IMR-90 (cell line): ENCODE measurements around the gene EPOP. TPM values are rescaled to one million over a fixed set of nuclear protein-coding genes. Genes with fewer than 3 reads are reported as not detected.

ENCODE experiments used
- ATAC-seq: fragments of 200-7000 bp; cut with Tn5 transposase; 2 replicates; pipeline ENCODE4 v1.9.1; 2020; ENCODE audit warnings: low read depth, mild to moderate bottlenecking, moderate library complexity
- BruUV-seq: library from RNA; stranded (reverse); fragments of 400-500 nt; replicated peaks from 2 replicates; lab custom pipeline; 2021; lab: Mats Ljungman, UMichigan
- CTCF ChIA-PET: fragments of 300-600 bp; formaldehyde crosslinking; extraction: SDS; loops from one replicate; lab custom pipeline; 2021; ENCODE audit warnings: antibody characterized with exemption; lab: Yijun Ruan, JAX
- POLR2A ChIA-PET: fragments of 300-600 bp; sonication (Branson Sonifier 250); formaldehyde crosslinking; loops from one replicate; lab custom pipeline; 2022; ENCODE audit warnings: antibody characterized with exemption; ENCODE audit not compliant: unreplicated experiment; lab: Charles Lee
- DNase-seq: peaks from one replicate; pipeline ENCODE4 v3.0.0; 2013
- H2AFZ ChIP-seq: replicated peaks from 2 replicates; pipeline ENCODE3; 2013; ENCODE audit warnings: low read length, mild to moderate bottlenecking; ENCODE audit not compliant: poor library complexity
- H2AK5ac ChIP-seq: 2 replicates; pipeline ENCODE4 v1.6.1; 2013; ENCODE audit warnings: low read depth, low read length, inconsistent platforms
- H2AK9ac ChIP-seq: replicated peaks from 2 replicates; pipeline ENCODE3; 2013; ENCODE audit warnings: mild to moderate bottlenecking, low read depth, low read length, moderate library complexity; ENCODE audit not compliant: poor library complexity
- H2BK120ac ChIP-seq: 2 replicates; pipeline ENCODE4 v1.6.1; 2013; ENCODE audit warnings: low read depth, low read length, inconsistent platforms
- H2BK15ac ChIP-seq: 3 replicates; pipeline ENCODE4 v1.6.1; 2013; ENCODE audit warnings: low read depth, low read length, inconsistent platforms
- H2BK20ac ChIP-seq: 2 replicates; pipeline ENCODE4 v1.6.1; 2013; ENCODE audit warnings: low read depth, mild to moderate bottlenecking, inconsistent platforms, low read length, moderate library complexity
- H2BK5ac ChIP-seq: 2 replicates; pipeline ENCODE4 v1.6.1; 2013; ENCODE audit warnings: mild to moderate bottlenecking, low read depth, low read length, inconsistent platforms; ENCODE audit not compliant: poor library complexity, severe bottlenecking
- H3K14ac ChIP-seq: replicated peaks from 2 replicates; pipeline ENCODE4 v1.6.1; 2013; ENCODE audit warnings: low read depth, low read length, inconsistent platforms
- H3K18ac ChIP-seq: 2 replicates; pipeline ENCODE4 v1.6.1; 2013; ENCODE audit warnings: low read depth, low read length, control low read depth
- H3K23ac ChIP-seq: 2 replicates; pipeline ENCODE4 v1.6.1; 2013; ENCODE audit warnings: low read depth, low read length, inconsistent platforms
- H3K27ac ChIP-seq: 2 replicates; pipeline ENCODE4 v1.5.1; 2013; ENCODE audit warnings: mild to moderate bottlenecking, control low read depth, low read length; ENCODE audit not compliant: insufficient read depth
- H3K27me3 ChIP-seq: 2 replicates; pipeline ENCODE4 v1.6.1; 2013; ENCODE audit warnings: low read length; ENCODE audit not compliant: control insufficient read depth, insufficient read depth
- H3K36me3 ChIP-seq: 2 replicates; pipeline ENCODE4 v1.6.1; 2013; ENCODE audit warnings: low read length, mixed read lengths; ENCODE audit not compliant: control insufficient read depth, insufficient read depth
- H3K4ac ChIP-seq: 2 replicates; pipeline ENCODE4 v1.6.1; 2013; ENCODE audit warnings: low read depth, low read length, inconsistent platforms
- H3K4me1 ChIP-seq: 2 replicates; pipeline ENCODE4 v1.6.1; 2013; ENCODE audit warnings: low read length, mixed read lengths; ENCODE audit not compliant: control insufficient read depth, insufficient read depth
- H3K4me2 ChIP-seq: 2 replicates; pipeline ENCODE4 v1.6.1; 2013; ENCODE audit warnings: low read depth, mild to moderate bottlenecking, control low read depth, low read length, moderate library complexity
- H3K4me3 ChIP-seq: 2 replicates; pipeline ENCODE4 v1.5.1; 2013; ENCODE audit warnings: low read depth, mild to moderate bottlenecking, control low read depth, low read length, moderate library complexity; ENCODE audit not compliant: insufficient read depth
- H3K56ac ChIP-seq: 2 replicates; pipeline ENCODE4 v1.6.1; 2013; ENCODE audit warnings: low read length, inconsistent platforms; ENCODE audit not compliant: insufficient read depth; ENCODE audit errors: extremely low read depth
- H3K79me1 ChIP-seq, 2 experiments: 2 replicates each; pipeline ENCODE4 v1.6.1; 2013; ENCODE audit warnings: low read length in 2 of 2, inconsistent platforms in 1 of 2, low read depth in 1 of 2
- H3K9ac ChIP-seq: 2 replicates; pipeline ENCODE4 v1.6.1; 2013; ENCODE audit warnings: low read depth, low read length, control low read depth
- H3K9me1 ChIP-seq: 2 replicates; pipeline ENCODE4 v1.6.1; 2013; ENCODE audit warnings: low read length, inconsistent platforms; ENCODE audit not compliant: insufficient read depth
- H3K9me3 ChIP-seq: 2 replicates; pipeline ENCODE4 v1.6.1; 2013; ENCODE audit warnings: low read length; ENCODE audit not compliant: control insufficient read depth, insufficient read depth
- H4K20me1 ChIP-seq: 2 replicates; pipeline ENCODE4 v1.6.1; 2013; ENCODE audit warnings: low read length, inconsistent platforms; ENCODE audit not compliant: insufficient read depth
- H4K5ac ChIP-seq: 2 replicates; pipeline ENCODE4 v1.6.1; 2013; ENCODE audit warnings: mild to moderate bottlenecking, low read depth, low read length, control low read depth
- H4K8ac ChIP-seq, 2 experiments: 2 replicates each; pipeline ENCODE4 v1.6.1; 2013; ENCODE audit warnings: low read depth in 2 of 2, low read length in 2 of 2, control low read depth in 1 of 2, inconsistent platforms in 1 of 2
- H4K91ac ChIP-seq: 2 replicates; pipeline ENCODE4 v1.6.1; 2013; ENCODE audit warnings: low read depth, low read length, inconsistent platforms; ENCODE audit not compliant: insufficient read depth
- BHLHE40 ChIP-seq: fragments of 150-350 bp; IDR thresholded peaks from 2 replicates; pipeline ENCODE4 v1.6.1; 2016; ENCODE audit warnings: mild to moderate bottlenecking, low read depth, low read length
- CEBPB ChIP-seq: IDR thresholded peaks from 2 replicates; pipeline ENCODE4 v1.6.1; 2012; ENCODE audit warnings: low read depth, low read length, improper control_type of control experiment
- MAFK ChIP-seq: IDR thresholded peaks from 2 replicates; pipeline ENCODE4 v1.6.1; 2012; ENCODE audit warnings: low read depth, low read length, improper control_type of control experiment
- MXI1 ChIP-seq: IDR thresholded peaks from 2 replicates; pipeline ENCODE4 v1.6.1; 2012; ENCODE audit warnings: low read depth, mild to moderate bottlenecking, low read length, moderate library complexity, borderline replicate concordance
- NFE2L2 ChIP-seq: fragments of 150-350 bp; IDR thresholded peaks from 2 replicates; pipeline ENCODE4 v1.6.1; 2016; ENCODE audit warnings: low read depth, mild to moderate bottlenecking, low read length
- RFX5 ChIP-seq: IDR thresholded peaks from 2 replicates; pipeline ENCODE4 v1.8.0; 2012; ENCODE audit warnings: low read depth, mild to moderate bottlenecking, low read length, moderate library complexity
- SMC3 ChIP-seq: fragments of 150-350 bp; IDR thresholded peaks from 2 replicates; pipeline ENCODE4 v1.6.1; 2016; ENCODE audit warnings: low read depth, mild to moderate bottlenecking, antibody characterized with exemption, low read length, moderate library complexity
- WGBS, 2 experiments: methylation state at CpG; one replicate each; pipeline versions ENCODE4 v1.1.5 to v1.1.7; 2013; ENCODE audit warnings: missing lambda C conversion rate in 2 of 2; ENCODE audit not compliant: insufficient read length in 1 of 2; ENCODE audit errors: extremely low coverage in 2 of 2; 5-methylcytosine and 5-hydroxymethylcytosine counted together
- dilution Hi-C: fragments of 300-500 bp; cut with HindIII; formaldehyde crosslinking; loops from one replicate; pipeline ENCODE4 v1.14.3; 2018; ENCODE audit warnings: low sequenced_read_pairs; ENCODE audit not compliant: unreplicated experiment
- in situ Hi-C: fragments of 300-500 bp; cut with MboI; formaldehyde crosslinking; loops from 3 replicates; pipeline ENCODE4 v1.14.3; 2019; ENCODE audit warnings: low sequenced_read_pairs, inconsistent platforms, mixed read lengths
- intact Hi-C: fragments of 100-400 bp; cut with micrococcal nuclease; formaldehyde crosslinking; loops from 2 replicates; pipeline ENCODE4 v1.10.0; 2022
- polyA plus RNA-seq, 3 experiments: library from polyadenylated mRNA; depleted of rRNA; stranded (reverse); fragments of >200 nt; gene quantifications; 2 replicates each; pipeline ENCODE4 v1.2.3, GENCODE V29; 2012; ENCODE audit warnings: low replicate concordance in 1 of 3
- total RNA-seq: library from RNA; depleted of rRNA; stranded (reverse); fragments of >200 nt; gene quantifications from 2 replicates; pipeline ENCODE4 v1.2.3, GENCODE V29; 2012
- TF ChIP-seq, protein P1 (sequence below): fragments of 150-350 bp; IDR thresholded peaks from 2 replicates; pipeline ENCODE4 v1.6.1; 2016; ENCODE audit warnings: low read depth, mild to moderate bottlenecking, low read length, moderate library complexity, borderline replicate concordance

EPOP gene
- total and polyA plus RNA-seq, 2 of the 4 experiments (the other 2 are of a cell fraction): 0.36 to 0.82 TPM

DNA sequence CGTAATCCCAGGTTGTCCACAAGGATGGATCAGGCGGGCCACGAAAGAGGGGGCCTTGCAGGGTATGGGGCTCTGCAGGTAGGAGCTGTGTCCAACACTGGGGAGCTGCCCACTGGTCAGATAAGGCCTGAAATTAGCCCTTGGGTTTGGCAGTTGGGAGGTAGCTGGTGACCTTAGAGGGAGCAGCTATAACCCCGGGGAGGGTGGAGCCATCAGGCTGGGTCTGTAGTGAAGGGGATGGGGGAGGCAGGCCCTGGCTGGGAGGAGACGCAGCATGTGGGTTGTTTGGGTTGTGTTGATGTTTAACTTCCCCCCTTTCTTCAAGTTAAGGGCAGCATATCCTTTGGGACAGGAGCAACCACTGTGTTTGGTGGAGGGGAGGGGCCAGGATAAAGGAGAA is 36.2 kb upstream of the EPOP start:
- WGBS, 2 experiments: 94% methylated on average over 2 of the region's 5 CpGs; no CpG with 5 or more reads in 1 of the 2 experiments
- Histone ChIP-seq H3K9me3 (no peaks in the 10 kb centered on the region), H3K27me3 (no peaks in the 10 kb centered on the region), H3K18ac (no peak overlapping the region), H2AK5ac (no peak overlapping the region), H3K4me3 (no peak overlapping the region), H2AK9ac (no peak overlapping the region), H4K5ac (no peak overlapping the region), H2AFZ (no peak overlapping the region), H4K8ac (no peak overlapping the region), H3K79me1 (peaks cover 17 to 42% of the 10 kb centered on the region in 2 experiments; a peak in 3 of 4 replicates), H3K56ac (no peak overlapping the region), H2BK15ac (no peak overlapping the region), H2BK120ac (no peak overlapping the region), H4K20me1 (peaks cover 27% of the 10 kb centered on the region; the same call in 1 of the 2 replicates), H3K9ac (no peak overlapping the region), H4K91ac (no peak overlapping the region), H3K9me1 (peaks cover 3% of the 10 kb centered on the region; the same call in 1 of the 2 replicates), H2BK20ac (no peak overlapping the region), H3K27ac (no peak overlapping the region), H3K36me3 (peaks cover 58% of the 10 kb centered on the region), H3K4me1 (peaks cover 4% of the 10 kb centered on the region; the same call in 1 of the 2 replicates), H2BK5ac (no peak overlapping the region), H3K23ac (no peak overlapping the region), H3K14ac (no peak overlapping the region), H3K4ac (no peak overlapping the region), H3K4me2 (no peak overlapping the region)
- no peak for TF ChIP-seq NFE2L2
- no peak for TF ChIP-seq MAFK
- TF ChIP-seq SMC3: no peak
- TF ChIP-seq MXI1: no peak
- TF ChIP-seq RFX5: no peak
- no peak for TF ChIP-seq BHLHE40
- TF ChIP-seq CEBPB: no peak
- TF ChIP-seq, protein P1, sequence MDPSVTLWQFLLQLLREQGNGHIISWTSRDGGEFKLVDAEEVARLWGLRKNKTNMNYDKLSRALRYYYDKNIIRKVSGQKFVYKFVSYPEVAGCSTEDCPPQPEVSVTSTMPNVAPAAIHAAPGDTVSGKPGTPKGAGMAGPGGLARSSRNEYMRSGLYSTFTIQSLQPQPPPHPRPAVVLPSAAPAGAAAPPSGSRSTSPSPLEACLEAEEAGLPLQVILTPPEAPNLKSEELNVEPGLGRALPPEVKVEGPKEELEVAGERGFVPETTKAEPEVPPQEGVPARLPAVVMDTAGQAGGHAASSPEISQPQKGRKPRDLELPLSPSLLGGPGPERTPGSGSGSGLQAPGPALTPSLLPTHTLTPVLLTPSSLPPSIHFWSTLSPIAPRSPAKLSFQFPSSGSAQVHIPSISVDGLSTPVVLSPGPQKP: no peak
- BruUV-seq: no TSS peak
- dilution Hi-C loops: no loop called here
- POLR2A ChIA-PET: no interaction called here
- ATAC-seq (no peak), DNase-seq (no peak)
- CTCF ChIA-PET: no interaction called here
- intact Hi-C loops: no loop called here
- in situ Hi-C loops: no loop called here
